ENCODE measurements around the gene OTOA.

The OTOA gene

DNA sequence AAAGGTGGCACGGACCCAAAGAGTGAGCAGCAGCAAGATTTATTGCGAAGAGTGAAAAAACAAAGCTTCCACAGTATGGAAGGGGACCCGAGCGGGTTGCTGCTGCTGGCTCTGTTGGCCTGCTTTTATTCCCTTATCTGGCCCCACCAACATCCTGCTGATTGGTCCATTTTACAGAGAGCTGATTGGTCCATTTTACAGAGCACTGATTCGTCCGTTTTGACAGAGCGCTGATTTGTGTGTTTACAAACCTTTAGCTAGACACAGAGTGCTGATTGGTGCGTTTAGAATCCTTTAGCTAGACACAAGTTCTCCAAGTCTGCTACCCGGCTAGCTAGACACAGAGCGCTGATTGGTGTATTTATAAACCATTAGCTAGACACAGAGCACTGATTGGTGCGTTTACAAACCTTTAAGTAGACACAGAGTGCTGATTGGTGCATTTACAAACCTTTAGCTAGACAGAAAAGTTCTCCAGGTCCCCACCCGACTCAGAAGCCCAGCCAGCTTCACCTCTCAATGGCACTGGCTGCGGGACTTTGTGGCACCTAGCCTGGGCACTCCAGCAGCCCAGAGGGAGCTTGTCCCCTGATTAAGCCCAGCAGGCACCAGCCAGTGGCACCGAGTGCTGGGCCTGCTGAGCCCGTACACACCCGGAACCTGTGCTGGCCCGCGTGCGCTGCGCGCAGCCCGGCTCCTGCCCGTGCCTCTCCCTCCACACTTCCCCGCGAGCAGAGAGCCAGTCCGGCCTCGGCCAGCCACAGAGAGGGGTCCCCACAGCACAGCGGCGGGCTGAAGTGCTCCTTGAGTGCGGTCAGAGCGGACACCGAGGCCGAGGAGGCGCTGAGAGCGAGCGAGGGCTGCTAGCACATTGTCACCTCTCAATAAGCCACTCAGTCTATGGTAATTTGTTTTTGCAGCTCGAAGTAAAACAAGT lies 26.5 kb upstream of the OTOA start:
- TF ChIP-seq, protein P1, sequence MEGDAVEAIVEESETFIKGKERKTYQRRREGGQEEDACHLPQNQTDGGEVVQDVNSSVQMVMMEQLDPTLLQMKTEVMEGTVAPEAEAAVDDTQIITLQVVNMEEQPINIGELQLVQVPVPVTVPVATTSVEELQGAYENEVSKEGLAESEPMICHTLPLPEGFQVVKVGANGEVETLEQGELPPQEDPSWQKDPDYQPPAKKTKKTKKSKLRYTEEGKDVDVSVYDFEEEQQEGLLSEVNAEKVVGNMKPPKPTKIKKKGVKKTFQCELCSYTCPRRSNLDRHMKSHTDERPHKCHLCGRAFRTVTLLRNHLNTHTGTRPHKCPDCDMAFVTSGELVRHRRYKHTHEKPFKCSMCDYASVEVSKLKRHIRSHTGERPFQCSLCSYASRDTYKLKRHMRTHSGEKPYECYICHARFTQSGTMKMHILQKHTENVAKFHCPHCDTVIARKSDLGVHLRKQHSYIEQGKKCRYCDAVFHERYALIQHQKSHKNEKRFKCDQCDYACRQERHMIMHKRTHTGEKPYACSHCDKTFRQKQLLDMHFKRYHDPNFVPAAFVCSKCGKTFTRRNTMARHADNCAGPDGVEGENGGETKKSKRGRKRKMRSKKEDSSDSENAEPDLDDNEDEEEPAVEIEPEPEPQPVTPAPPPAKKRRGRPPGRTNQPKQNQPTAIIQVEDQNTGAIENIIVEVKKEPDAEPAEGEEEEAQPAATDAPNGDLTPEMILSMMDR (IDR thresholded peaks at IDR 0.05) = no peak
- Histone ChIP-seq H3K27ac (no peak overlapping the region), H3K36me3 (peaks cover 0 to 34% (median 10%) of the 10 kb centered on the region in 3 donors), H3K4me1 (no peaks in the 10 kb centered on the region), H3K27me3 (no peaks in the 10 kb centered on the region), H3K9me3 (no peaks in the 10 kb centered on the region), H3K4me3 (no peak overlapping the region)
- intact Hi-C loops (cut with DNase I; ENCODE audit: low total_unique reads) = no loop called here
- no peak for DNase-seq

DNA sequence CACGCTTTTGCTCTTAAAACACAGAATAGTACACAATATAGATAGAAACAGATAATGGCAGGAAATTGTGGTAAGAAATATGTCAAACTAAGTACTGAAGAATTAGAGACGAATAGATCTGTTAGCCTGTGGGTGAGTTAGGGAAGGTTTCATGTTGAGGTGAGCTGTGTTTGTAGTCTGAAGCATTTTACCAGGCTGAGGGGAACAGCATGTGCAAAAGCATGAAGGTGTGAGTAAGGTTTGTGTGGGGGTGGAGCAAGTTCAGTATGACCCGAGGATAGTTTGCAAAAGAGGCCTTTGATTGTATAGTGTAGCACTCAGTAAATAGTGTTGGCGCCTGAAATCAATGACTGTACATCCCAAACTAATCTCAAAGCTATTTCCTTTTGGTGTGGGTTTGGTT lies 25.2 kb upstream of the OTOA start:
- no peak overlapping the region for H3K4me3 ChIP-seq
- no peaks in the 10 kb centered on the region for H3K27me3 ChIP-seq
- H3K4me1 ChIP-seq = no peaks in the 10 kb centered on the region
- no peak overlapping the region for H3K27ac ChIP-seq
- TF ChIP-seq, protein P1 (IDR thresholded peaks at IDR 0.05) = no peak
- no peak for DNase-seq
- intact Hi-C loops (cut with DNase I; ENCODE audit: low total_unique reads) = no loop called here
- H3K9me3 ChIP-seq = no peaks in the 10 kb centered on the region
- peaks cover 0 to 34% (median 10%) of the 10 kb centered on the region in 3 donors for H3K36me3 ChIP-seq

DNA sequence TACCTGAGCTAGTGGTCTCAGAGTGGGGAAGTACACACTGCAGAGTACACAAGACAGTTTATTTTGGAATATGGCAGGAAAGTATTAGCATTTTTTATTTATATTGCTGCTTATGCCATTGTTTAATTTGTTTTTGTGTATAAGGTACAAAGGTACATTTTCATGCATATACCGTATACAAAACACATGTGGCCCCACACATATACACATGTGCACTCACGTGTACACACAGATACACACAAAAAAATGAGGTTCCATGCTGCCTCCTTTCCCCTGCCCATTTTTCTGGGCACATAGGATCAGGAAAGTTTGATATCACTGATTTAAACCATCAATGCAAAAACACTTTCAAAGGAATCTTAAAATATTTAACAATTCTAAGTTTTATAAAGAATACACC lies 24.3 kb upstream of the OTOA start:
- TF ChIP-seq, protein P1 (IDR thresholded peaks at IDR 0.05) = no peak
- Histone ChIP-seq H3K27ac (no peak overlapping the region), H3K27me3 (no peaks in the 10 kb centered on the region), H3K9me3 (no peaks in the 10 kb centered on the region), H3K4me1 (no peaks in the 10 kb centered on the region), H3K36me3 (peaks cover 0 to 27% (median 7%) of the 10 kb centered on the region in 3 donors), H3K4me3 (no peak overlapping the region)
- intact Hi-C loops (cut with DNase I; ENCODE audit: low total_unique reads) = no loop called here
- no peak for DNase-seq

- H3K4me1 ChIP-seq = no peaks in the 10 kb centered on the region
- TF ChIP-seq, protein P1 (IDR thresholded peaks at IDR 0.05) = no peak
- no peaks in the 10 kb centered on the region for H3K27me3 ChIP-seq
- H3K27ac ChIP-seq = no peak overlapping the region
- intact Hi-C loops (cut with DNase I; ENCODE audit: low total_unique reads) = no loop called here
- no peak overlapping the region for H3K4me3 ChIP-seq
- no peaks in the 10 kb centered on the region for H3K9me3 ChIP-seq
- DNase-seq = no peak
- peaks cover 0 to 7% (median 7%) of the 10 kb centered on the region in 3 donors for H3K36me3 ChIP-seq
Observed at GRCh38 chr16:21641916-21642315, 21.9 kb upstream of the OTOA start.

DNA sequence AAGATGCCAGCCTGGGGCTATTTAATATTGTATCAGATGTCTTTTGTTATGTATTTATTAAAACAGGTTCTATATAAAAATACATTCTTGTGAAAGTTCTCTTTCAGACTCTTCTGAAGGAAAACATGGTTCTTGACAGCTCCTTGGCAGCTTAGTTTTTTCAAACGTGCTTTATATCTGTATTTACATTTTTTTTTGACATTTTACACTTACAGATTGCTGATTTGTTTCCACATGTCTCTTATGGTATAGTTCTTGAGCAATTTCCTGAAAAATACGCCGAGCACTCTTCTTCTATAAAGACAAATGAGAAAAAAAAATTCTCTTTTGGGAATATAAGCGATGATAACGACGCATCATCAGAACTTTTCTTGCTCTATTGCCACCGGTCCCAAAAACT lies 20.9 kb upstream of the OTOA start:
- TF ChIP-seq, protein P1 (IDR thresholded peaks at IDR 0.05) = no peak
- Histone ChIP-seq H3K36me3 (no peaks in the 10 kb centered on the region), H3K27ac (no peak overlapping the region), H3K9me3 (no peaks in the 10 kb centered on the region), H3K4me3 (no peak overlapping the region), H3K27me3 (no peaks in the 10 kb centered on the region), H3K4me1 (no peaks in the 10 kb centered on the region)
- no peak for DNase-seq
- intact Hi-C loops (cut with DNase I; ENCODE audit: low total_unique reads) = no loop called here

All from tibial artery (tissue), 4 donors.